ENCODE data around the gene SEMA6A.

GRCh38 chr5:116480894-116481510 lies 93.6 kb downstream of the SEMA6A start:
- no peak for TF ChIP-seq EZH2 (IDR thresholded peaks at IDR 0.05; ENCODE audit: borderline replicate concordance, low read length)
- no peak for TF ChIP-seq CTCF (IDR thresholded peaks at IDR 0.05; ENCODE audit: low read length)
